NCI-H146 (cell line): ENCODE measurements around the gene CACNG1.

Experiments
- DNase-seq: peaks from one replicate; lab custom pipeline; 2025; lab: John Stamatoyannopoulos, UW

Gene CACNG1

GRCh38 chr17:67051837-67052236 is 7.5 kb downstream of the CACNG1 start:
- no peak for DNase-seq

- no peak for DNase-seq
Observed at GRCh38 chr17:67052720-67053437, 8.5 kb downstream of the CACNG1 start.

GRCh38 chr17:67053438-67054000 is 9.2 kb downstream of the CACNG1 start:
- DNase-seq = no peak

GRCh38 chr17:67054011-67054591 is 9.7 kb downstream of the CACNG1 start:
- no peak for DNase-seq

GRCh38 chr17:67054608-67055007 is 10.3 kb downstream of the CACNG1 start:
- no peak for DNase-seq

- DNase-seq = no peak
Observed at GRCh38 chr17:67055041-67055443, 10.7 kb downstream of the CACNG1 start.

GRCh38 chr17:67055811-67056745 is 11.7 kb downstream of the CACNG1 start:
- DNase-seq = peak; percentile 48

GRCh38 chr17:67056746-67057490 is 12.6 kb downstream of the CACNG1 start:
- DNase-seq = no peak

- no peak for DNase-seq
Observed at GRCh38 chr17:67058036-67058435, 13.7 kb downstream of the CACNG1 start.

GRCh38 chr17:67059372-67059771 is 15.0 kb downstream of the CACNG1 start:
- DNase-seq = no peak

GRCh38 chr17:67063141-67063540 is 18.8 kb downstream of the CACNG1 start:
- DNase-seq = no peak

GRCh38 chr17:67066717-67067116 is 22.4 kb downstream of the CACNG1 start:
- no peak for DNase-seq

GRCh38 chr17:67067571-67068482 is 23.5 kb downstream of the CACNG1 start:
- peak; percentile 34 for DNase-seq

- DNase-seq = peak; percentile 12
Observed at GRCh38 chr17:67068999-67069398, 24.6 kb downstream of the CACNG1 start.

GRCh38 chr17:67069603-67070136 is 25.3 kb downstream of the CACNG1 start:
- no peak for DNase-seq

- no peak for DNase-seq
Observed at GRCh38 chr17:67071595-67071994, 27.2 kb downstream of the CACNG1 start.

- DNase-seq = no peak
Observed at GRCh38 chr17:67072885-67073284, 28.5 kb downstream of the CACNG1 start.

- DNase-seq = no peak
Observed at GRCh38 chr17:67074781-67075180, 30.4 kb downstream of the CACNG1 start.

- no peak for DNase-seq
Observed at GRCh38 chr17:67076290-67076689, 31.9 kb downstream of the CACNG1 start.

- no peak for DNase-seq
Observed at GRCh38 chr17:67078292-67078691, 33.9 kb downstream of the CACNG1 start.
